ENCODE data around the gene CST3. TPM values are rescaled to one million over a fixed set of nuclear protein-coding genes. Genes with fewer than 3 reads are reported as not detected.

Gene CST3
- total RNA-seq, 1 donor from 2014 or later = 63.6 TPM

Other genes starting within 250 kb of the CST3 start
- gene NAPB, start 216.5 kb downstream of the CST3 start, total RNA-seq = 97.8 TPM
- gene CSTL1, start 198.3 kb downstream of the CST3 start, total RNA-seq = not detected
- gene CST11, start 185.1 kb downstream of the CST3 start, total RNA-seq = not detected
- not detected for gene CST8, start 146.8 kb downstream of the CST3 start, total RNA-seq
- not detected for gene CST9L, start 69.5 kb downstream of the CST3 start, total RNA-seq
- not detected for gene CST9, start 32.0 kb downstream of the CST3 start, total RNA-seq
- not detected for gene CST4, start 51.1 kb upstream of the CST3 start, total RNA-seq
- gene CST1, start 113.0 kb upstream of the CST3 start, total RNA-seq = not detected
- not detected for gene CST2, start 188.8 kb upstream of the CST3 start, total RNA-seq
- not detected for gene CST5, start 241.8 kb upstream of the CST3 start, total RNA-seq